ENCODE results near the gene TMEM161A. TPM values are rescaled to one million over a fixed set of nuclear protein-coding genes. Genes with fewer than 3 reads are reported as not detected.

Gene TMEM161A
- total and polyA plus RNA-seq, 9 of the 15 experiments (the other 6 are each of a cell fraction or from before 2014, with no cell fraction given) = 0.63 to 92.3 (median 38.9) TPM

- TF ChIP-seq HBP1 (CRISPR knock-in tag; IDR thresholded peaks at IDR 0.05) (no peak), CREB3L1 (IDR thresholded peaks at IDR 0.05; ENCODE audit: borderline replicate concordance, low read depth) (peak; percentile 60; the same call in 1 of the 2 replicates), ZSCAN32 (CRISPR knock-in tag; IDR thresholded peaks at IDR 0.05) (no peak), NFIX (CRISPR knock-in tag; IDR thresholded peaks at IDR 0.05; ENCODE audit: low read depth) (no peak), TARDBP (IDR thresholded peaks at IDR 0.05) (no peak), NRF1 (conservative IDR thresholded peaks at IDR 0.05 in 1 of 2, IDR thresholded peaks at IDR 0.05 in 1 of 2) (peak; percentile 60 to 68), HMBOX1 (IDR thresholded peaks at IDR 0.05) (no peak), MIER1 (IDR thresholded peaks at IDR 0.05; ENCODE audit: low read depth) (no peak), ZNF12 (CRISPR knock-in tag; IDR thresholded peaks at IDR 0.05) (no peak), SAFB (IDR thresholded peaks at IDR 0.05; ENCODE audit: borderline replicate concordance, low read depth, low read length) (no peak), KAT8 (IDR thresholded peaks at IDR 0.05; ENCODE audit: low read depth) (no peak), CTCFL (IDR thresholded peaks at IDR 0.05; ENCODE audit: borderline replicate concordance, insufficient read depth, low read depth, low read length, poor library complexity, severe bottlenecking) (peak; percentile 76), YY1 (IDR thresholded peaks at IDR 0.05; ENCODE audit: borderline replicate concordance in 1 of 3, control insufficient read depth in 1 of 3, extremely low read depth in 1 of 3, insufficient read depth in 3 of 3, insufficient read length in 1 of 3, insufficient replicate concordance in 2 of 3, low read depth in 1 of 3, low read length in 2 of 3) (peak in 1 of 3 experiments; percentile 10), HMGN3 (IDR thresholded peaks at IDR 0.05; ENCODE audit: borderline replicate concordance, extremely low read depth, insufficient read length, low read depth, low read length) (peak; percentile 31), MLX (CRISPR knock-in tag; conservative IDR thresholded peaks at IDR 0.05) (no peak), NFIC (IDR thresholded peaks at IDR 0.05) (no peak), BRD9 (IDR thresholded peaks at IDR 0.05; ENCODE audit: low read depth, partially characterized antibody) (no peak), PREB (CRISPR knock-in tag; IDR thresholded peaks at IDR 0.05) (no peak), BDP1 (IDR thresholded peaks at IDR 0.05; ENCODE audit: insufficient read depth, insufficient read length) (no peak)
These were observed 3.6 kb downstream of the TMEM161A start (continued) for GRCh38 chr19:19134687-19135158.
